ENCODE measurements around the gene CDC42BPG.

CDC42BPG gene

GRCh38 chr11:64794526-64794925 lies 49.9 kb downstream of the CDC42BPG start:
- TF ChIP-seq CTCF (IDR thresholded peaks at IDR 0.05), result no peak
- Histone ChIP-seq H3K4me3 (no peak overlapping the region), H3K27ac (no peak overlapping the region)
- no peak for DNase-seq (ENCODE audit: low spot score)

GRCh38 chr11:64793271-64794160 lies 50.9 kb downstream of the CDC42BPG start:
- DNase-seq (ENCODE audit: low spot score), result no peak
- Histone ChIP-seq H3K4me3 (no peak overlapping the region), H3K27ac (no peak overlapping the region)
- no peak for TF ChIP-seq CTCF (IDR thresholded peaks at IDR 0.05)

GRCh38 chr11:64792482-64792881 lies 52.0 kb downstream of the CDC42BPG start:
- no peak overlapping the region for H3K27ac ChIP-seq
- no peak overlapping the region for H3K4me3 ChIP-seq
- TF ChIP-seq CTCF (IDR thresholded peaks at IDR 0.05), result no peak
- DNase-seq (ENCODE audit: low spot score), result no peak

GRCh38 chr11:64791781-64792291 lies 52.6 kb downstream of the CDC42BPG start:
- no peak overlapping the region for H3K4me3 ChIP-seq
- no peak overlapping the region for H3K27ac ChIP-seq
- no peak for DNase-seq (ENCODE audit: low spot score)
- no peak for TF ChIP-seq CTCF (IDR thresholded peaks at IDR 0.05)

- Histone ChIP-seq H3K4me3 (no peak overlapping the region), H3K27ac (no peak overlapping the region)
- TF ChIP-seq CTCF (IDR thresholded peaks at IDR 0.05), result no peak
- DNase-seq (ENCODE audit: low spot score), result no peak
Observed at GRCh38 chr11:64790205-64791095, 54.0 kb downstream of the CDC42BPG start.

GRCh38 chr11:64789331-64790204 lies 54.9 kb downstream of the CDC42BPG start:
- no peak for TF ChIP-seq CTCF (IDR thresholded peaks at IDR 0.05)
- no peak overlapping the region for H3K4me3 ChIP-seq
- H3K27ac ChIP-seq, result no peak overlapping the region
- DNase-seq (ENCODE audit: low spot score), result no peak

All from coronary artery (tissue), 2 donors.